Naive thymus-derived CD4-positive, alpha-beta T cell (primary cell): ENCODE results near the gene PSMA7. TPM values are rescaled to one million over a fixed set of nuclear protein-coding genes. Genes with fewer than 3 reads are reported as not detected.

Experiments
- ATAC-seq: fragments of 150-1000 bp; cut with Tn5 transposase; 2 replicates; pipeline ENCODE4 v1.10.0; 2021; ENCODE audit warnings: mild to moderate bottlenecking, moderate library complexity
- CTCF ChIA-PET: fragments of 350-600 bp; sonication (Branson Sonifier 250); formaldehyde crosslinking; loops from one replicate; lab custom pipeline; 2021; ENCODE audit warnings: antibody characterized with exemption; lab: Charles Lee
- POLR2A ChIA-PET: fragments of 350-600 bp; sonication (Branson Sonifier 250); formaldehyde crosslinking; loops from one replicate; lab custom pipeline; 2021; ENCODE audit warnings: antibody characterized with exemption, inconsistent platforms; lab: Charles Lee
- DNase-seq, 9 donors: peaks; one replicate each; pipeline versions ENCODE4 v3.0.0 to v3.0.0-alpha.2; 2020 to 2022; ENCODE audit warnings: mixed read lengths in 1 of 9
- H3K27ac ChIP-seq: one replicate; pipeline ENCODE4 v1.7.0; 2013; ENCODE audit warnings: mild to moderate bottlenecking, low read depth, low read length, moderate library complexity
- H3K27me3 ChIP-seq, 2 donors: one replicate each; pipeline ENCODE4 v1.7.0; 2013; ENCODE audit warnings: low read length in 2 of 2, mild to moderate bottlenecking in 2 of 2, moderate library complexity in 2 of 2; ENCODE audit not compliant: control insufficient read depth in 2 of 2, insufficient read depth in 2 of 2
- H3K36me3 ChIP-seq, 3 experiments: 1 replicate in 2 of 3; 2 replicates in 1 of 3; pipeline ENCODE4 v1.7.0; 2013; ENCODE audit warnings: low read length in 3 of 3, mild to moderate bottlenecking in 3 of 3, moderate library complexity in 1 of 3; ENCODE audit not compliant: insufficient read depth in 3 of 3, control insufficient read depth in 2 of 3
- H3K4me1 ChIP-seq, 2 donors: one replicate each; pipeline ENCODE4 v1.7.0; 2013; ENCODE audit warnings: low read length in 2 of 2, mild to moderate bottlenecking in 2 of 2, moderate library complexity in 1 of 2; ENCODE audit not compliant: control insufficient read depth in 2 of 2, insufficient read depth in 2 of 2
- H3K4me3 ChIP-seq: 2 replicates; pipeline ENCODE4 v1.7.0; 2013; ENCODE audit warnings: mild to moderate bottlenecking, low read length
- H3K9me3 ChIP-seq, 3 experiments: 1 replicate in 2 of 3; 2 replicates in 1 of 3; pipeline ENCODE4 v1.7.0; 2013; ENCODE audit warnings: low read length in 3 of 3; ENCODE audit not compliant: control insufficient read depth in 2 of 3
- H3K27ac Mint-ChIP-seq, 9 donors: one replicate each; pipeline ENCODE4 v1.8.0; 2020 to 2022; ENCODE audit warnings: mixed read lengths in 9 of 9, mild to moderate bottlenecking in 8 of 9, moderate library complexity in 5 of 9, inconsistent platforms in 2 of 9
- H3K27me3 Mint-ChIP-seq, 5 donors: one replicate each; pipeline ENCODE4 v1.8.0; 2021 to 2022; ENCODE audit warnings: mixed read lengths in 5 of 5, mild to moderate bottlenecking in 1 of 5
- H3K36me3 Mint-ChIP-seq, 5 donors: one replicate each; pipeline ENCODE4 v1.8.0; 2020 to 2022; ENCODE audit warnings: mixed read lengths in 5 of 5, mild to moderate bottlenecking in 3 of 5, inconsistent platforms in 1 of 5
- H3K4me1 Mint-ChIP-seq, 7 donors: one replicate each; pipeline ENCODE4 v1.8.0; 2020 to 2022; ENCODE audit warnings: mixed read lengths in 7 of 7, mild to moderate bottlenecking in 3 of 7, inconsistent platforms in 1 of 7
- H3K4me3 Mint-ChIP-seq, 10 donors: one replicate each; pipeline ENCODE4 v1.8.0; 2020 to 2022; ENCODE audit warnings: mild to moderate bottlenecking in 10 of 10, mixed read lengths in 10 of 10, moderate library complexity in 6 of 10, inconsistent platforms in 2 of 10
- H3K9me3 Mint-ChIP-seq, 11 donors: one replicate each; pipeline ENCODE4 v1.8.0; 2020 to 2022; ENCODE audit warnings: mixed read lengths in 11 of 11, mild to moderate bottlenecking in 4 of 11, inconsistent platforms in 1 of 11, moderate library complexity in 1 of 11
- intact Hi-C, 2 donors: fragments of 100-400 bp; cut with micrococcal nuclease; formaldehyde crosslinking; loops; one replicate each; pipeline ENCODE4 v1.15.1; 2023
- polyA plus RNA-seq, 2 donors: library from polyadenylated mRNA; unstranded; fragments of 300-500 nt; fragmentation: Illumina TruSeq; gene quantifications; one replicate each; pipeline ENCODE4 v1.2.3, GENCODE V29; 2021
- total RNA-seq, 6 experiments: library from RNA in 5 of 6; stranded (reverse) in 5 of 6; gene quantifications; 1 replicate in 5 of 6; 2 replicates in 1 of 6; pipeline ENCODE4 v1.2.3 and lab custom pipeline; 2021 to 2026

PSMA7 gene
- total and polyA plus RNA-seq, 7 experiments from 2014 or later = 125 to 406 (median 186) TPM

- Histone ChIP-seq H3K27me3 (no peaks in the 10 kb centered on the region), H3K9me3 (no peaks in the 10 kb centered on the region), H3K27ac (peak overlapping the region; percentile 75), H3K4me1 (peaks cover 21 to 25% of the 10 kb centered on the region in 2 donors), H3K36me3 (peaks cover 40 to 59% (median 48%) of the 10 kb centered on the region in 3 experiments), H3K4me3 (no peak overlapping the region)
- Mint-ChIP-seq H3K4me3 (peak overlapping the region in 1 of 10 donors; percentile 68), H3K36me3 (peaks cover 8 to 39% (median 25%) of the 10 kb centered on the region in 5 donors), H3K4me1 (peaks cover 25 to 56% (median 45%) of the 10 kb centered on the region in 7 donors), H3K27ac (peak overlapping the region in 5 of 9 donors; percentile 33 to 96 (median 80)), H3K27me3 (no peaks in the 10 kb centered on the region), H3K9me3 (no peaks in the 10 kb centered on the region)
- intact Hi-C loops = loop anchor here in 1 of 2 donors (5.0 kb wide), 2 partner anchors 112 to 248 kb away; partner anchors contain the start of gene RPS21
- ATAC-seq = no peak
- no peak for DNase-seq
- CTCF ChIA-PET = no interaction called here
- POLR2A ChIA-PET = interaction anchor here (0.6 to 2.2 kb wide), 2 partner anchors 18 to 502 kb away, joined by 3 to 5 read pairs; no protein-coding TSS in a partner anchor
Observed at GRCh38 chr20:62139636-62140035, 3.6 kb downstream of the PSMA7 start.

- CTCF ChIA-PET = interaction anchor here (1.1 to 1.9 kb wide), 3 partner anchors 23 to 128 kb away, joined by 4 to 13 read pairs (median 6); no protein-coding TSS in a partner anchor
- intact Hi-C loops = no loop called here
Observed at GRCh38 chr20:62138912-62139311, 4.3 kb downstream of the PSMA7 start.

GRCh38 chr20:62138204-62138543, 5.0 kb downstream of the PSMA7 start:
- intact Hi-C loops = no loop called here

More at GRCh38 chr20:62138912-62139311, 4.3 kb downstream of the PSMA7 start:
- Mint-ChIP-seq H3K4me3 (no peak overlapping the region), H3K9me3 (no peaks in the 10 kb centered on the region), H3K36me3 (peaks cover 8 to 42% (median 25%) of the 10 kb centered on the region in 5 donors), H3K4me1 (peaks cover 27 to 56% (median 44%) of the 10 kb centered on the region in 7 donors), H3K27ac (peak overlapping the region in 3 of 9 donors; percentile 26 to 80 (median 79)), H3K27me3 (no peaks in the 10 kb centered on the region)
- Histone ChIP-seq H3K4me1 (peaks cover 18 to 21% of the 10 kb centered on the region in 2 donors), H3K9me3 (no peaks in the 10 kb centered on the region), H3K36me3 (peaks cover 44 to 64% (median 48%) of the 10 kb centered on the region in 3 experiments), H3K27ac (peak overlapping the region; percentile 6), H3K4me3 (no peak overlapping the region), H3K27me3 (no peaks in the 10 kb centered on the region)
- ATAC-seq (no peak), DNase-seq (no peak)
- POLR2A ChIA-PET = interaction anchor here (0.8 to 2.2 kb wide), 2 partner anchors 11 to 17 kb away, joined by 3 to 5 read pairs; no protein-coding TSS in a partner anchor

GRCh38 chr20:62137478-62138203, 5.6 kb downstream of the PSMA7 start:
- H3K4me1 Mint-ChIP-seq = peaks cover 32 to 56% (median 47%) of the 10 kb centered on the region in 7 donors
- H3K4me1 ChIP-seq = peaks cover 18 to 21% of the 10 kb centered on the region in 2 donors
- intact Hi-C loops = loop anchor here (1.0 kb wide), 3 partner anchors 71 to 127 kb away; no protein-coding TSS in a partner anchor

More at GRCh38 chr20:62138204-62138543, 5.0 kb downstream of the PSMA7 start:
- Mint-ChIP-seq H3K4me3 (no peak overlapping the region), H3K27me3 (no peaks in the 10 kb centered on the region), H3K27ac (peak overlapping the region in 8 of 9 donors; percentile 7 to 92 (median 64)), H3K36me3 (peaks cover 8 to 42% (median 25%) of the 10 kb centered on the region in 5 donors), H3K4me1 (peaks cover 30 to 56% (median 44%) of the 10 kb centered on the region in 7 donors), H3K9me3 (no peaks in the 10 kb centered on the region)
- ChIA-PET POLR2A (interaction anchor here (0.6 to 2.2 kb wide), 7 partner anchors 10 to 120 kb away, joined by 3 to 8 read pairs (median 4); partner anchors contain the start of gene TAF4), CTCF (interaction anchor here (1.1 to 1.9 kb wide), 3 partner anchors 22 to 127 kb away, joined by 4 to 13 read pairs (median 6); no protein-coding TSS in a partner anchor)
- Histone ChIP-seq H3K4me3 (no peak overlapping the region), H3K27ac (no peak overlapping the region), H3K9me3 (no peaks in the 10 kb centered on the region), H3K27me3 (no peaks in the 10 kb centered on the region), H3K36me3 (peaks cover 48 to 72% (median 48%) of the 10 kb centered on the region in 3 experiments), H3K4me1 (peaks cover 18 to 21% of the 10 kb centered on the region in 2 donors)
- DNase-seq (no peak), ATAC-seq (no peak)

GRCh38 chr20:62137092-62137384, 6.2 kb downstream of the PSMA7 start:
- Mint-ChIP-seq H3K9me3 (no peaks in the 10 kb centered on the region), H3K4me3 (peak overlapping the region in 1 of 10 donors; percentile 20)
- intact Hi-C loops = loop anchor here (1.0 kb wide), 3 partner anchors 71 to 127 kb away; no protein-coding TSS in a partner anchor

More at GRCh38 chr20:62137478-62138203, 5.6 kb downstream of the PSMA7 start:
- Mint-ChIP-seq H3K27me3 (no peaks in the 10 kb centered on the region), H3K27ac (peak overlapping the region; percentile 7 to 92 (median 78)), H3K4me3 (peak overlapping the region in 1 of 10 donors; percentile 25), H3K9me3 (no peaks in the 10 kb centered on the region), H3K36me3 (peaks cover 8 to 42% (median 25%) of the 10 kb centered on the region in 5 donors)
- ATAC-seq (no peak), DNase-seq (no peak)
- no peaks in the 10 kb centered on the region for H3K27me3 ChIP-seq
- H3K36me3 ChIP-seq = peaks cover 48 to 77% (median 48%) of the 10 kb centered on the region in 3 experiments
- H3K9me3 ChIP-seq = no peaks in the 10 kb centered on the region
- H3K4me3 ChIP-seq = no peak overlapping the region
- CTCF ChIA-PET = interaction anchor here (1.1 to 3.9 kb wide), 4 partner anchors 22 to 127 kb away, joined by 4 to 14 read pairs (median 10); no protein-coding TSS in a partner anchor
- POLR2A ChIA-PET = interaction anchor here (0.6 to 1.4 kb wide), 5 partner anchors 11 to 114 kb away, joined by 3 to 8 read pairs (median 4); partner anchors contain the start of gene TAF4
- no peak overlapping the region for H3K27ac ChIP-seq

More at GRCh38 chr20:62137092-62137384, 6.2 kb downstream of the PSMA7 start:
- H3K4me1 Mint-ChIP-seq = peaks cover 34 to 58% (median 49%) of the 10 kb centered on the region in 7 donors
- H3K36me3 ChIP-seq = peaks cover 48 to 83% (median 48%) of the 10 kb centered on the region in 3 experiments
- no peak for DNase-seq
- CTCF ChIA-PET = interaction anchor here (1.5 to 4.9 kb wide), 8 partner anchors 10 to 126 kb away, joined by 3 to 27 read pairs (median 10); partner anchors contain the start of gene LSM14B
- peaks cover 12 to 44% (median 30%) of the 10 kb centered on the region in 5 donors for H3K36me3 Mint-ChIP-seq
- no peak overlapping the region for H3K27ac ChIP-seq
- no peaks in the 10 kb centered on the region for H3K9me3 ChIP-seq
- H3K4me3 ChIP-seq = no peak overlapping the region
- H3K27me3 ChIP-seq = no peaks in the 10 kb centered on the region
- peak; percentile 1 for ATAC-seq
- H3K27me3 Mint-ChIP-seq = no peaks in the 10 kb centered on the region
- peaks cover 16 to 20% of the 10 kb centered on the region in 2 donors for H3K4me1 ChIP-seq
- POLR2A ChIA-PET = interaction anchor here (0.6 to 4.9 kb wide), 4 partner anchors 12 to 126 kb away, joined by 3 to 29 read pairs (median 10); partner anchors contain the start of gene TAF4
- H3K27ac Mint-ChIP-seq = peak overlapping the region; percentile 60 to 94 (median 87)
